Endothelial cell (in vitro differentiated cells): ENCODE data around the gene ANXA2. TPM values are rescaled to one million over a fixed set of nuclear protein-coding genes. Genes with fewer than 3 reads are reported as not detected.

Source experiments
- DNase-seq: peaks from one replicate; pipeline ENCODE4 v3.0.0; 2021; ENCODE audit warnings: low spot score
- H3K27ac Mint-ChIP-seq: one replicate; pipeline ENCODE4 v1.8.0; 2021; ENCODE audit warnings: mixed read lengths, inconsistent platforms; ENCODE audit not compliant: unreplicated experiment
- H3K27me3 Mint-ChIP-seq: one replicate; pipeline ENCODE4 v1.8.0; 2021; ENCODE audit warnings: mild to moderate bottlenecking, moderate library complexity, mixed read lengths, inconsistent platforms; ENCODE audit not compliant: unreplicated experiment
- H3K36me3 Mint-ChIP-seq: one replicate; pipeline ENCODE4 v1.8.0; 2021; ENCODE audit warnings: mild to moderate bottlenecking, low read depth, mixed read lengths, inconsistent platforms; ENCODE audit not compliant: unreplicated experiment
- H3K4me1 Mint-ChIP-seq: one replicate; pipeline ENCODE4 v1.8.0; 2021; ENCODE audit warnings: mild to moderate bottlenecking, mixed read lengths, inconsistent platforms; ENCODE audit not compliant: unreplicated experiment
- H3K4me3 Mint-ChIP-seq: one replicate; pipeline ENCODE4 v1.8.0; 2021; ENCODE audit warnings: mild to moderate bottlenecking, mixed read lengths, inconsistent platforms; ENCODE audit not compliant: unreplicated experiment
- H3K9me3 Mint-ChIP-seq: one replicate; pipeline ENCODE4 v1.8.0; 2021; ENCODE audit warnings: mixed read lengths, inconsistent platforms; ENCODE audit not compliant: unreplicated experiment
- total RNA-seq: library from RNA; stranded (reverse); fragmentation: NEBNext Ultra II Directional; extraction: Animal tissue kit (Norgen Biotek cat#: 25700); gene quantifications from one replicate; pipeline ENCODE4 v1.2.1, GENCODE V29; 2021; ENCODE audit not compliant: unreplicated experiment
- TF ChIP-seq, protein P1 (sequence below): fragments of 200-600 bp; sonication (generic); IDR thresholded peaks from one replicate; pipeline ENCODE4 v1.5.0; 2021; ENCODE audit warnings: antibody characterized with exemption; ENCODE audit not compliant: unreplicated experiment

The ANXA2 gene
- total RNA-seq, 1 donor from 2014 or later = 283 TPM

- Mint-ChIP-seq H3K4me3 (no peak overlapping the region), H3K27me3 (peaks cover 4% of the 10 kb centered on the region), H3K27ac (no peak overlapping the region), H3K36me3 (peaks cover 25% of the 10 kb centered on the region), H3K9me3 (no peaks in the 10 kb centered on the region), H3K4me1 (peaks cover 4% of the 10 kb centered on the region)
- TF ChIP-seq, protein P1, sequence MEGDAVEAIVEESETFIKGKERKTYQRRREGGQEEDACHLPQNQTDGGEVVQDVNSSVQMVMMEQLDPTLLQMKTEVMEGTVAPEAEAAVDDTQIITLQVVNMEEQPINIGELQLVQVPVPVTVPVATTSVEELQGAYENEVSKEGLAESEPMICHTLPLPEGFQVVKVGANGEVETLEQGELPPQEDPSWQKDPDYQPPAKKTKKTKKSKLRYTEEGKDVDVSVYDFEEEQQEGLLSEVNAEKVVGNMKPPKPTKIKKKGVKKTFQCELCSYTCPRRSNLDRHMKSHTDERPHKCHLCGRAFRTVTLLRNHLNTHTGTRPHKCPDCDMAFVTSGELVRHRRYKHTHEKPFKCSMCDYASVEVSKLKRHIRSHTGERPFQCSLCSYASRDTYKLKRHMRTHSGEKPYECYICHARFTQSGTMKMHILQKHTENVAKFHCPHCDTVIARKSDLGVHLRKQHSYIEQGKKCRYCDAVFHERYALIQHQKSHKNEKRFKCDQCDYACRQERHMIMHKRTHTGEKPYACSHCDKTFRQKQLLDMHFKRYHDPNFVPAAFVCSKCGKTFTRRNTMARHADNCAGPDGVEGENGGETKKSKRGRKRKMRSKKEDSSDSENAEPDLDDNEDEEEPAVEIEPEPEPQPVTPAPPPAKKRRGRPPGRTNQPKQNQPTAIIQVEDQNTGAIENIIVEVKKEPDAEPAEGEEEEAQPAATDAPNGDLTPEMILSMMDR = no peak
- DNase-seq = no peak
These were observed 51.7 kb downstream of the ANXA2 start for GRCh38 chr15:60346077-60346476.

DNA sequence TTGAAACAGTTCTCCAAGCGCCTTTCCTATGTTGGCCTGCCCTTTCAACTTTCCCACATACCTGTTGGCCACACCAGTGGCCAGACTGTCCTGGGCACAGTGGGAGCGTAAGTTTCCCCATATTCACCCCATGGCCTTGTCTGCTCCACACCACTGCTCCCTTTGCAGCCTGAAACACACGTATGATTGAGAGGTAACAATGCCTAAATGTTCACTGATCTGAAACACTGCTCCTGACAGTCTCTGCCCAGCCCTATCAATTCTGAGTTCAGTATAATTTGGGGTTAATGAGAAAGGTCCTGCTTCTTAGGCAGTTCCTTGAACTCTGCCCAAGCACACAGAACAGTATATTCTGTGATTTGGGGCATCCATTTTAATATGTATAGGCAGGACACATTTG lies 52.2 kb downstream of the ANXA2 start:
- peaks cover 4% of the 10 kb centered on the region for H3K4me1 Mint-ChIP-seq
- peaks cover 4% of the 10 kb centered on the region for H3K27me3 Mint-ChIP-seq
- no peaks in the 10 kb centered on the region for H3K9me3 Mint-ChIP-seq
- H3K36me3 Mint-ChIP-seq = peaks cover 25% of the 10 kb centered on the region
- TF ChIP-seq, protein P1 = no peak
- H3K4me3 Mint-ChIP-seq = no peak overlapping the region
- no peak overlapping the region for H3K27ac Mint-ChIP-seq
- no peak for DNase-seq

DNA sequence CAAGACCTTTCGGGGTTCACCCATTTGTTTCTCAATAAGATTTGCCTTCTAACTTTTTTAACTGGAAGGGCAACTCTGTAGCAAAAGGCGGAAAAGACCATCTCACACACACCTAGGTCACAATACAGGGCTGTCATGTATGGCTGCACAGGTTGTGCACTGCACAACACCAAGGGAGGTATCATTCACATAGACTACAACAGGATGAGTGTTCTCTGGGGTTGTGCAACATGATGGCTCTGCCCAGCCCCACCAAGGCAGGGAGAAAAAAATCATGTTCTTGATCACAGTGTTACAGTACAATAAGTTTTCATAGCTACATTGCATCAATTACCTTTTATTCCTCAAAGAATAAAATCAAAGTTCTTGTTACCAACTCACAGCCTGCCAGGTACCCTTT lies 52.8 kb downstream of the ANXA2 start:
- DNase-seq = no peak
- TF ChIP-seq, protein P1 = no peak
- Mint-ChIP-seq H3K4me1 (peaks cover 4% of the 10 kb centered on the region), H3K9me3 (no peaks in the 10 kb centered on the region), H3K4me3 (no peak overlapping the region), H3K27me3 (peaks cover 4% of the 10 kb centered on the region), H3K36me3 (peaks cover 25% of the 10 kb centered on the region), H3K27ac (no peak overlapping the region)

DNA sequence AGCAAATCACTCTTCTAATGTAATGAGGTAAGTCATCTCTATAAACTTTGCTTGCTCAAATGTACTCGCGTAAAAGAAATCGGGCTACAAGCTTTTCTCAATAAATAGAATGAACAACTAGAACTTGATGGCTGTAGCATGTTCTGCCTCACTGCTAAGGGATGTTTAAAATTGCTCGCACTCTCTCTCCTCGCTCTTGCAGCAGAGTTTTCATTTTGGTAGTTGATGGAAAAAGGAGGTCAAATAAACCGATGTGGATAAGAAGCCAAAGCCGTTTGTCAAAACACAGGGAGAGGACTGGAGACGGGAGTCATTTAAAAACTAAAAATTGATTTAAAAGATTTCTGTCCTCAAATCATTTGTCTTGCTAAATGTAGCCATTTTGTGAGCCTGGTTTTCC lies 53.3 kb downstream of the ANXA2 start:
- DNase-seq = no peak
- TF ChIP-seq, protein P1 = no peak
- no peaks in the 10 kb centered on the region for H3K9me3 Mint-ChIP-seq
- H3K27ac Mint-ChIP-seq = no peak overlapping the region
- peaks cover 3% of the 10 kb centered on the region for H3K27me3 Mint-ChIP-seq
- peaks cover 23% of the 10 kb centered on the region for H3K36me3 Mint-ChIP-seq
- H3K4me1 Mint-ChIP-seq = peaks cover 4% of the 10 kb centered on the region
- no peak overlapping the region for H3K4me3 Mint-ChIP-seq

DNA sequence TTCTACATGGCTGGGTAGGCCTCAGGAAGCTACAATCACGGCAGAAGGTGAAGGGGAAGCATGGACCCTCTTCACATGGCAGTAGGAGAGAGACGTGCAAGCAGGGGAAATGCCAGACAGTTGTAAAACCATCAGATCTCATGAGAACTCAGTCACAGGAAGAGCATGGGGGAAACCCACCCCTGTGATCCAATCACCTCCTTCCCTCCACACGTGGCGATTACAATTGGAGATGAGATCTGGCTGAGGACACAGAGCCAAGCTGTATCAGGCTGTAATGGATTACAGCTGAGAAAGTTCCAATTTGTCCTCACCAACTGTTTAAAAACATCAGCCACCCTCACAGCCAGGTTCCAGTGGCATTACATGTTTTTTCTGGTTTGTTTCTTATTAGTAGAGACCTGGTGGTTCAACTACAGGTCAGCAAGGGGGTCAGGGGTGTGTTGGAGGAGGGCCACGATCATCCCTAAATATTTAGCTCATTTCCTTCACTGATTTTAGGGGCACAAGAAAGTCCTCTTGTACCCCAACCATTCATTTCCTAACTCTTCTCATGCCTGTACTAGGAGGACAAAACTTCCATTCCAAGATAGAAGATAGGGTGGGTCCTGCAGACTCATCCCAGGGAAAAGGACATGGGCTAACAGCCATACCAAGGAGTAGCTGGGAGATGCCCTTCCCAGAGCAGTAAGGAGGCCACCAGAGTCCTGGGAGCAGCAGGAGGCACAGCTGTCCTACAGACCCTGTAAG lies 54.4 kb downstream of the ANXA2 start:
- Mint-ChIP-seq H3K27me3 (peaks cover 2% of the 10 kb centered on the region), H3K4me3 (no peak overlapping the region), H3K27ac (no peak overlapping the region), H3K36me3 (peaks cover 15% of the 10 kb centered on the region), H3K4me1 (peaks cover 4% of the 10 kb centered on the region), H3K9me3 (no peaks in the 10 kb centered on the region)
- TF ChIP-seq, protein P1 = no peak
- no peak for DNase-seq
